Peyer's patch (tissue), 4 donors: ENCODE results near the gene ADTRP.

Source experiments
- CTCF ChIP-seq, 6 experiments: fragments of 450-650 bp in 4 of 6; fragments of 200-600 bp in 2 of 6; sonication (generic) in 1 of 6; IDR thresholded peaks; one replicate each; pipeline ENCODE4 v1.5.1; 2017 to 2019; ENCODE audit warnings: antibody characterized with exemption in 6 of 6, mild to moderate bottlenecking in 3 of 6, moderate library complexity in 1 of 6
- POLR2A ChIP-seq, 2 donors: fragments of 450-650 bp; IDR thresholded peaks; one replicate each; pipeline ENCODE4 v1.5.1; 2017; ENCODE audit warnings: antibody characterized with exemption in 2 of 2, mild to moderate bottlenecking in 2 of 2, moderate library complexity in 2 of 2

- TF ChIP-seq CTCF (IDR thresholded peaks at IDR 0.05) = no peak
- no peak for TF ChIP-seq POLR2A (IDR thresholded peaks at IDR 0.05)
Observed at GRCh38 chr6:11672669-11673068, 105.9 kb downstream of the ADTRP start.
